HEK293T (cell line): ENCODE measurements around the gene TAL1.

Experiments
- ARNT ChIP-seq: fragments of 450-650 bp; IDR thresholded peaks from 2 replicates; pipeline ENCODE4 v1.6.1; 2017; ENCODE audit warnings: mild to moderate bottlenecking
- BHLHE40 ChIP-seq: fragments of 450-650 bp; IDR thresholded peaks from 2 replicates; pipeline ENCODE4 v1.6.1; 2016; ENCODE audit warnings: mild to moderate bottlenecking, moderate library complexity, borderline replicate concordance
- ELF4 ChIP-seq: fragments of 450-650 bp; IDR thresholded peaks from 2 replicates; pipeline ENCODE4 v1.6.1; 2017; ENCODE audit warnings: antibody characterized with exemption
- FOXA1 ChIP-seq: fragments of 450-650 bp; IDR thresholded peaks from 2 replicates; pipeline ENCODE4 v1.6.1; 2016; ENCODE audit warnings: mild to moderate bottlenecking
- FOXK2 ChIP-seq: fragments of 450-650 bp; IDR thresholded peaks from 2 replicates; pipeline ENCODE4 v1.6.1; 2016; ENCODE audit warnings: mild to moderate bottlenecking
- FOXM1 ChIP-seq: fragments of 450-650 bp; IDR thresholded peaks from 2 replicates; pipeline ENCODE4 v1.6.1; 2017; ENCODE audit warnings: mild to moderate bottlenecking, borderline replicate concordance
- HDGF ChIP-seq: fragments of 450-650 bp; IDR thresholded peaks from 2 replicates; pipeline ENCODE4 v1.6.1; 2017; ENCODE audit warnings: antibody characterized with exemption, borderline replicate concordance
- LEF1 ChIP-seq: fragments of 450-650 bp; IDR thresholded peaks from 2 replicates; pipeline ENCODE4 v1.6.1; 2017; ENCODE audit warnings: mild to moderate bottlenecking, borderline replicate concordance
- SP1 ChIP-seq: fragments of 450-650 bp; IDR thresholded peaks from 2 replicates; pipeline ENCODE4 v1.6.1; 2017
- SUZ12 ChIP-seq: fragments of 450-650 bp; IDR thresholded peaks from 2 replicates; pipeline ENCODE4 v1.6.1; 2016; ENCODE audit warnings: mild to moderate bottlenecking
- TARDBP ChIP-seq: fragments of 450-650 bp; IDR thresholded peaks from 2 replicates; pipeline ENCODE4 v1.6.1; 2016
- ZNF384 ChIP-seq: fragments of 450-650 bp; IDR thresholded peaks from 2 replicates; pipeline ENCODE4 v1.6.1; 2016
- TF ChIP-seq, protein P1 (sequence below): fragments of 450-650 bp; IDR thresholded peaks from 2 replicates; pipeline ENCODE4 v1.6.1; 2016

- no peak for TF ChIP-seq FOXK2
- no peak for TF ChIP-seq FOXM1
- TF ChIP-seq BHLHE40 = no peak
- no peak for TF ChIP-seq LEF1
- no peak for TF ChIP-seq ARNT
- no peak for TF ChIP-seq FOXA1
- no peak for TF ChIP-seq HDGF
- no peak for TF ChIP-seq TARDBP
- TF ChIP-seq SP1 = no peak
- TF ChIP-seq ELF4 = no peak
- TF ChIP-seq, protein P1, sequence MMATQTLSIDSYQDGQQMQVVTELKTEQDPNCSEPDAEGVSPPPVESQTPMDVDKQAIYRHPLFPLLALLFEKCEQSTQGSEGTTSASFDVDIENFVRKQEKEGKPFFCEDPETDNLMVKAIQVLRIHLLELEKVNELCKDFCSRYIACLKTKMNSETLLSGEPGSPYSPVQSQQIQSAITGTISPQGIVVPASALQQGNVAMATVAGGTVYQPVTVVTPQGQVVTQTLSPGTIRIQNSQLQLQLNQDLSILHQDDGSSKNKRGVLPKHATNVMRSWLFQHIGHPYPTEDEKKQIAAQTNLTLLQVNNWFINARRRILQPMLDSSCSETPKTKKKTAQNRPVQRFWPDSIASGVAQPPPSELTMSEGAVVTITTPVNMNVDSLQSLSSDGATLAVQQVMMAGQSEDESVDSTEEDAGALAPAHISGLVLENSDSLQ = no peak
- no peak for TF ChIP-seq SUZ12
- TF ChIP-seq ZNF384 = no peak
These were observed 47.0 kb downstream of the TAL1 start for GRCh38 chr1:47184822-47185677.
